Left renal pelvis (tissue), 4 donors: Measurements from ENCODE around the gene TBC1D19. TPM values are rescaled to one million over a fixed set of nuclear protein-coding genes. Genes with fewer than 3 reads are reported as not detected.
"Not testable (repeated sequence)": the region's sequence is repeated elsewhere in the genome, so short reads cannot be mapped to it uniquely, and the experiment has no call there.

Experiments used
- DNase-seq, 4 donors: peaks; one replicate each; pipeline ENCODE4 v3.0.0-alpha.2; 2013; ENCODE audit warnings: low read depth in 4 of 4, low spot score in 3 of 4
- polyA plus RNA-seq, 4 donors: library from polyadenylated mRNA; unstranded; fragments of 120-200 nt; gene quantifications; one replicate each; pipeline ENCODE4 v1.2.1, GENCODE V29; 2013; ENCODE audit not compliant: insufficient read length in 4 of 4

The TBC1D19 gene
- polyA plus RNA-seq, 4 donors = 16.4 to 22.6 (median 19.9) TPM

- DNase-seq = not testable (repeated sequence)
Measured at GRCh38 chr4:26679040-26679695, 95.3 kb downstream of the TBC1D19 start.

GRCh38 chr4:26682436-26682835, 98.6 kb downstream of the TBC1D19 start:
- no peak for DNase-seq

- DNase-seq = no peak
Measured at GRCh38 chr4:26685250-26685649, 101.4 kb downstream of the TBC1D19 start.

GRCh38 chr4:26687728-26688127, 103.8 kb downstream of the TBC1D19 start:
- no peak for DNase-seq

- DNase-seq = no peak
Measured at GRCh38 chr4:26690506-26690905, 106.6 kb downstream of the TBC1D19 start.

GRCh38 chr4:26692014-26692726, 108.3 kb downstream of the TBC1D19 start:
- no peak for DNase-seq

- not testable (repeated sequence) for DNase-seq
Measured at GRCh38 chr4:26694131-26694530, 110.2 kb downstream of the TBC1D19 start.

GRCh38 chr4:26700110-26700509, 116.2 kb downstream of the TBC1D19 start:
- no peak for DNase-seq

GRCh38 chr4:26701095-26701494, 117.2 kb downstream of the TBC1D19 start:
- DNase-seq = no peak

GRCh38 chr4:26701786-26702227, 117.9 kb downstream of the TBC1D19 start:
- DNase-seq = no peak

GRCh38 chr4:26707342-26707741, 123.5 kb downstream of the TBC1D19 start:
- DNase-seq = no peak

- DNase-seq = no peak
Measured at GRCh38 chr4:26709246-26709645, 125.4 kb downstream of the TBC1D19 start.

GRCh38 chr4:26713563-26714151, 129.8 kb downstream of the TBC1D19 start:
- no peak for DNase-seq

- DNase-seq = no peak
Measured at GRCh38 chr4:26715636-26716242, 131.9 kb downstream of the TBC1D19 start.

GRCh38 chr4:26717332-26717731, 133.4 kb downstream of the TBC1D19 start:
- DNase-seq = no peak

GRCh38 chr4:26719954-26720552, 136.2 kb downstream of the TBC1D19 start:
- DNase-seq = no peak

- DNase-seq = no peak
Measured at GRCh38 chr4:26721685-26722084, 137.8 kb downstream of the TBC1D19 start.

GRCh38 chr4:26723216-26723615, 139.3 kb downstream of the TBC1D19 start:
- DNase-seq = no peak

- DNase-seq = no peak
Measured at GRCh38 chr4:26724534-26724933, 140.7 kb downstream of the TBC1D19 start.

- DNase-seq = no peak
Measured at GRCh38 chr4:26726655-26727387, 142.9 kb downstream of the TBC1D19 start.
